Endothelial cell (in vitro differentiated cells): ENCODE data around the gene NEK4. TPM values are rescaled to one million over a fixed set of nuclear protein-coding genes. Genes with fewer than 3 reads are reported as not detected.
A peak's percentile ranks its signal among the peaks of the same experiment; 100 is the strongest.
"Not testable (repeated sequence)": the region's sequence is repeated elsewhere in the genome, so short reads cannot be mapped to it uniquely, and the experiment has no call there.

Source experiments
- DNase-seq: peaks from one replicate; pipeline ENCODE4 v3.0.0; 2021; ENCODE audit warnings: low spot score
- H3K27ac Mint-ChIP-seq: one replicate; pipeline ENCODE4 v1.8.0; 2021; ENCODE audit warnings: mixed read lengths, inconsistent platforms; ENCODE audit not compliant: unreplicated experiment
- H3K27me3 Mint-ChIP-seq: one replicate; pipeline ENCODE4 v1.8.0; 2021; ENCODE audit warnings: mild to moderate bottlenecking, moderate library complexity, mixed read lengths, inconsistent platforms; ENCODE audit not compliant: unreplicated experiment
- H3K36me3 Mint-ChIP-seq: one replicate; pipeline ENCODE4 v1.8.0; 2021; ENCODE audit warnings: mild to moderate bottlenecking, low read depth, mixed read lengths, inconsistent platforms; ENCODE audit not compliant: unreplicated experiment
- H3K4me1 Mint-ChIP-seq: one replicate; pipeline ENCODE4 v1.8.0; 2021; ENCODE audit warnings: mild to moderate bottlenecking, mixed read lengths, inconsistent platforms; ENCODE audit not compliant: unreplicated experiment
- H3K4me3 Mint-ChIP-seq: one replicate; pipeline ENCODE4 v1.8.0; 2021; ENCODE audit warnings: mild to moderate bottlenecking, mixed read lengths, inconsistent platforms; ENCODE audit not compliant: unreplicated experiment
- H3K9me3 Mint-ChIP-seq: one replicate; pipeline ENCODE4 v1.8.0; 2021; ENCODE audit warnings: mixed read lengths, inconsistent platforms; ENCODE audit not compliant: unreplicated experiment
- CTCF ChIP-seq: fragments of 200-600 bp; sonication (generic); IDR thresholded peaks from one replicate; pipeline ENCODE4 v1.5.0; 2021; ENCODE audit warnings: antibody characterized with exemption; ENCODE audit not compliant: unreplicated experiment
- total RNA-seq: library from RNA; stranded (reverse); fragmentation: NEBNext Ultra II Directional; extraction: Animal tissue kit (Norgen Biotek cat#: 25700); gene quantifications from one replicate; pipeline ENCODE4 v1.2.1, GENCODE V29; 2021; ENCODE audit not compliant: unreplicated experiment

NEK4 gene
- total RNA-seq, 1 donor from 2014 or later, result 16.9 TPM

- DNase-seq, result no peak
- peaks cover 3% of the 10 kb centered on the region for H3K27me3 Mint-ChIP-seq
- no peak for TF ChIP-seq CTCF
- H3K4me1 Mint-ChIP-seq, result peaks cover 20% of the 10 kb centered on the region
- no peaks in the 10 kb centered on the region for H3K9me3 Mint-ChIP-seq
- no peak overlapping the region for H3K4me3 Mint-ChIP-seq
- H3K27ac Mint-ChIP-seq, result peak overlapping the region; percentile 36
- H3K36me3 Mint-ChIP-seq, result peaks cover 20% of the 10 kb centered on the region
These were observed 88.7 kb downstream of the NEK4 start for GRCh38 chr3:52682016-52682415.

GRCh38 chr3:52681596-52681995 is 89.1 kb downstream of the NEK4 start:
- Mint-ChIP-seq H3K9me3 (no peaks in the 10 kb centered on the region), H3K4me1 (peaks cover 20% of the 10 kb centered on the region), H3K4me3 (no peak overlapping the region), H3K27ac (peak overlapping the region; percentile 0), H3K36me3 (peaks cover 24% of the 10 kb centered on the region), H3K27me3 (peaks cover 3% of the 10 kb centered on the region)
- no peak for DNase-seq
- no peak for TF ChIP-seq CTCF

DNA sequence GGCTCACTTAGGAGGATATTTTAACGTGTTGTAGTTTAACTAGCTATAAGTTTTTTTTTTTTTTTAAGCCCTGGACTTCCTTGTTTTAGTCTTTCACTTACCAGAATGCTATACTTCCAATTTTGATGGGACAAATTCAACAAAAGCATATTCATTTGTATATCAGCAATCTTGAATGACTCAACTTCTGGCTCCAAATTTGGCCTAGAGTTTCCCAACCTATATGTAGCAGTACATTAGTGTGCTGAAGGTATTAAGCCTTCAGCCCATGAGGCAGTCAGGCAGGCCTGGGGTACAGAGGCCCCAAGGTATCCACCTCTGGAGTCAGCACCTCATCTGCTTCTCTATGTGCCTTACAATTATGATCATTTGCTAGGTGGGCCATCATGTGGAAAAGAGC is 90.9 kb downstream of the NEK4 start:
- Mint-ChIP-seq H3K9me3 (no peaks in the 10 kb centered on the region), H3K4me3 (no peak overlapping the region), H3K27me3 (peaks cover 3% of the 10 kb centered on the region), H3K4me1 (peaks cover 17% of the 10 kb centered on the region), H3K36me3 (peaks cover 29% of the 10 kb centered on the region), H3K27ac (no peak overlapping the region)
- no peak for TF ChIP-seq CTCF
- DNase-seq, result no peak

- Mint-ChIP-seq H3K27me3 (no peaks in the 10 kb centered on the region), H3K4me1 (peaks cover 12% of the 10 kb centered on the region), H3K9me3 (no peaks in the 10 kb centered on the region), H3K36me3 (peaks cover 29% of the 10 kb centered on the region), H3K27ac (peak overlapping the region; percentile 65), H3K4me3 (peak overlapping the region; percentile 56)
- no peak for TF ChIP-seq CTCF
- DNase-seq, result no peak
These were observed 91.6 kb downstream of the NEK4 start for GRCh38 chr3:52679199-52679538.

DNA sequence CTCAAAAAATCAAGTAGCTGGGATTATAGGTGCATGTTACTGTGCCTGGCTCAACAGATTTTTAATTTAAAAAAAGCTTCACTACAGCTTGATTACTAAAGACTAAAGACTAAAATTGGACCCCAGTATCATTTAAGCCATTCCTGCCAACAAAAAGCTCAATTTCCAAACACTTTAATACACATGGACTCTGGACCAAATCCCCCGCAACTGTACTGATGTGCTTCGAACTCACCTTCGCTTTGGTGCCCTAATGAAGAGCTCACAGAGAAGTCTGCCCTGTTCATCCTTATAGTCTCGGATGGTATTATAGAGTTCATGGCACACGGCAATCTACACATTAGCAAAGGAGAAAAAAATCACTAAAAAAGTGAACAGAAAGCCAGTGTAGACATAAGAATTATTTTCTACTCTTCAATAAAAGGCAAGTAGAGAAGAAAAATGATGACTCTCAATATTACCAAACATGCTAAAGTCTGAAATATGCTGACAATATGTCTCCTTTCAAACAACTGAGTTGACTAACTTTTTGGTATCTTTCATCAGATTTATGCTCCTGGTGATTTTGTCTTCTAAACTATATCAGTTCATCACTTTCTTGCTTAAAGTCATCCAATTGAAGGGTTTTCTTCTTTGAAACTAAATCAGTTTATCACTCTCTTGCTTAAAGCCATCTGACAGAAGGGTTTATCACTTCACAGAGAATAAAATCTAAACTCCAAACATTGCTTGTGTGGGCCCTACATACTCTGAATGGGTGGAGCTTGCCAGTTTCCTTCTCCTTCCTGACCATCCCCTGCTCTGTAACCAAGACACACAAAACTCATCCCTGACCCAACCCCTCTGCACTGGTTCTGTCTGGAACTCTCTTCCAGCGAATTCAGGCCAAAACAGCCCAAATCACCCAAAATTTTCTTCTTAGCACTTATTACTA is 92.2 kb downstream of the NEK4 start:
- no peaks in the 10 kb centered on the region for H3K27me3 Mint-ChIP-seq
- no peaks in the 10 kb centered on the region for H3K9me3 Mint-ChIP-seq
- H3K4me1 Mint-ChIP-seq, result peaks cover 12% of the 10 kb centered on the region
- no peak for DNase-seq
- TF ChIP-seq CTCF, result no peak
- peak overlapping the region; percentile 56 for H3K4me3 Mint-ChIP-seq
- peaks cover 29% of the 10 kb centered on the region for H3K36me3 Mint-ChIP-seq
- H3K27ac Mint-ChIP-seq, result peak overlapping the region; percentile 65

- H3K27me3 Mint-ChIP-seq, DNase-seq, H3K4me1 Mint-ChIP-seq, H3K9me3 Mint-ChIP-seq: not testable (repeated sequence)
- Mint-ChIP-seq H3K4me3 (peak overlapping the region; percentile 34), H3K27ac (peak overlapping the region; percentile 65), H3K36me3 (peaks cover 38% of the 10 kb centered on the region)
These were observed 94.5 kb downstream of the NEK4 start for GRCh38 chr3:52676201-52676600.
